ENCODE results near the gene ARHGEF19. TPM values are rescaled to one million over a fixed set of nuclear protein-coding genes. Genes with fewer than 3 reads are reported as not detected.

Gene ARHGEF19
- total and polyA plus RNA-seq, 2 of the 13 experiments (the other 11 are each of a cell fraction or from before 2014, with no cell fraction given): 1.7 to 1.8 TPM

DNA sequence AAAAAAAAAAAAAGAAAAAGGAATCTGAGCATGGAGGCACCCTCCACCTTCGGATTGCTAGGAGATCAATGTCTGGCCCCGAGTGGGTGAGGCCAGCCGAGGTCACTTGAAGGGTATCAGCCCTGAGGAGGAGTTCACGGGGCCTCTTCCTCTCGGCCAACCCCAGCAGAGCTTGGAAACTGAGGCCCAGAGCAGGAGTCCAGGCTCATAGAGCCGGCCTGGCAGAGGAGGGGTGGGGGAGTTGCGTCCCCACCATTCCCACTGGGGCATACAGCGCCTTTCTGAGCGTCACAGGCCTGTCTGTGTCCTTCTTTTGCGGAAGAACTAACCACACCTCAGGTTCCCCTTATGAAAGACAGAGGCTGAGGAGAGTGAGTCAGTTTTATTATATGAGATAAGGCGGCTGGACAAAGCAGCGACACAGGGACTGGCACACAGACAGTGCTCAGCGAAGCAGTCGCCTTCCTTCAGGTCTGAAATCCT is 39.4 kb downstream of the ARHGEF19 start (continued):
- TF ChIP-seq ZNF460 (CRISPR knock-in tag; IDR thresholded peaks at IDR 0.05; ENCODE audit: borderline replicate concordance): no peak
- no peak for TF ChIP-seq YY1 (IDR thresholded peaks at IDR 0.05; ENCODE audit: insufficient read depth, insufficient replicate concordance, low read depth, low read length)
- no peak for TF ChIP-seq ZNF564 (CRISPR knock-in tag; IDR thresholded peaks at IDR 0.05)
- TF ChIP-seq NFE2L1 (CRISPR knock-in tag; IDR thresholded peaks at IDR 0.05; ENCODE audit: borderline replicate concordance): no peak

DNA sequence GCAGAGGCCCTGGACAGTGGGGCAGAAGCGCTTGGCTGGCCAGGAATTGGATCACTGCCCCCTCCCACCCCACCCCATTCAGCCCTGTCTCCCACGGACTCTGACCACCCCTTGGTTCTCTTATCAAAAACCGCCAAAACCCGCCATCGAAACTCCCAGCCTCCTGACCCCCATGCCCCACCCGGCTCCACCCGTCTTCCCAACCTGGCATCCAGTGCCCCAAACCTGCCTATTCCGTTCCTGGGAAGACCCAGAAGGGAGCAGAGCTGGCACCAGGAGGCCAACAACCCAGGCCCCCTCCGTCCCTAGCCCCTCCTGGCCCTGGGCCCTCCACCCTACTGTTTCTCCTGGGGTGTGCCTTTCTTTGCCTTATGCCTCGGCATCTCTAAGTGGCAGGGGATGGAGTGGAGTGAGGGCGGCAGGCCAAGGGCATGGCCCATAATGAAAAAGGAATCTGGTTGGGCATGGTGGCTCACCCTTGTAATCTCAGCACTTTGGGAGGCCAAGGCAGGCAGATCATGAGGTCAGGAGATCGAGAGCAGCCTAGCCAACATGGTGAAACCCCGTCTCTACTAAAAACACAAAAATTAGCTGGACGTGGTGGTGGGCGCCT is 40.1 kb downstream of the ARHGEF19 start:
- TF ChIP-seq ZNF205 (CRISPR knock-in tag; IDR thresholded peaks at IDR 0.05): no peak
- 0 out of 2 replicates have a peak, but pooled peaks have one; percentile 10 for TF ChIP-seq ZMYM3 (CRISPR knock-in tag; IDR thresholded peaks at IDR 0.05)
- FAIRE-seq (no peak), DNase-seq (ENCODE audit: low spot score) (no peak), ATAC-seq (no peak)
- in situ Hi-C loops (cut with HindIII; ENCODE audit: extremely low pct_ligation_motif_present, low pct_unique_long_range_greater_than_20kb) (no loop called here), intact Hi-C loops (cut with micrococcal nuclease; ENCODE audit: unreplicated experiment) (no loop called here)
- ChIA-PET CTCF (ENCODE audit: low intra/inter-chr PET ratio, low total read pairs) (no interaction called here), POLR2A (interaction anchor here (0.8 to 1.7 kb wide), 4 partner anchors 8 to 27 kb away, joined by 3 to 6 read pairs (median 5); partner anchors contain the start of gene EPHA2)
- Histone ChIP-seq H3K4me2 (ENCODE audit: low read depth, low read length) (peak overlapping the region; percentile 75), H4K20me1 (ENCODE audit: insufficient read depth, low read length) (no peaks in the 10 kb centered on the region), H3K27ac (ENCODE audit: extremely low read length, insufficient read depth, low read length) (no peak overlapping the region), H3K9ac (ENCODE audit: insufficient read depth, low read depth, low read length) (no peak overlapping the region), H3K4me1 (ENCODE audit: insufficient read depth, low read length) (peaks cover 90% of the 10 kb centered on the region), H2AFZ (ENCODE audit: low read length) (no peak overlapping the region), H3K36me3 (replicated peaks in 1 of 2; ENCODE audit: control insufficient read depth in 1 of 2, insufficient read depth in 2 of 2, low read length in 2 of 2) (no peaks in the 10 kb centered on the region), H3K4me3 (replicated peaks in 1 of 3; ENCODE audit: insufficient read depth in 1 of 3, low read depth in 2 of 3, low read length in 3 of 3) (peak overlapping the region in 1 of 3 experiments; percentile 53; a peak in 1 of 6 replicates), H3K27me3 (ENCODE audit: control insufficient read depth in 1 of 2, insufficient read depth in 2 of 2, low read length in 2 of 2) (peaks cover 7 to 17% of the 10 kb centered on the region in 2 experiments; a peak in 3 of 5 replicates), H3K9me3 (ENCODE audit: low read length) (no peaks in the 10 kb centered on the region), H3K79me2 (ENCODE audit: insufficient read depth, low read length) (no peaks in the 10 kb centered on the region)
- WGBS (ENCODE audit: low lambda C conversion rate): 36% methylated on average over 15 of the region's 15 CpGs
- BruUV-seq (replicated peaks): no TSS peak

Data from HepG2 (cell line).